Adipose tissue (tissue), 3 donors: ENCODE data around the gene MAP1LC3B2. TPM values are rescaled to one million over a fixed set of nuclear protein-coding genes. Genes with fewer than 3 reads are reported as not detected.

Experiments used
- H3K27ac ChIP-seq: one replicate; pipeline ENCODE4 v1.5.1; 2013; ENCODE audit warnings: low read depth, low read length
- WGBS, 3 donors: extraction: QIAGEN DNeasy Blood & Tissue Kit; methylation state at CpG; one replicate each; pipeline ENCODE4 v1.1.7; 2013; 5-methylcytosine and 5-hydroxymethylcytosine counted together
- polyA plus RNA-seq, 3 donors: library from polyadenylated mRNA; stranded (reverse); fragments of 200-250 nt; gene quantifications; one replicate each; pipeline ENCODE4 v1.2.3, GENCODE V29; 2013
- donor health status: healthy with polysubstance abuse.
- donor health status: Bipolar disorder and iron deficiency.
- donor health status: healthy.

MAP1LC3B2 gene
- polyA plus RNA-seq, 3 donors, result 0.44 to 1.5 (median 1.1) TPM

GRCh38 chr12:116603546-116604177 lies 44.5 kb downstream of the MAP1LC3B2 start:
- no peak overlapping the region for H3K27ac ChIP-seq
- 78 to 83% (median 81%) methylated on average over 15 of the region's 15 CpGs for WGBS, 3 donors

- 51 to 68% (median 59%) methylated on average over 13 of the region's 13 CpGs for WGBS, 3 donors
- H3K27ac ChIP-seq, result no peak overlapping the region
Measured at GRCh38 chr12:116604178-116604895, 45.2 kb downstream of the MAP1LC3B2 start.

GRCh38 chr12:116604951-116605641 lies 45.9 kb downstream of the MAP1LC3B2 start:
- WGBS, 3 donors, result 37 to 83% (median 39%) methylated on average over 22 of the region's 22 CpGs

GRCh38 chr12:116606397-116606796 lies 47.2 kb downstream of the MAP1LC3B2 start:
- WGBS, 3 donors, result 44 to 82% (median 79%) methylated on average over 4 of the region's 4 CpGs
- H3K27ac ChIP-seq, result no peak overlapping the region

More at GRCh38 chr12:116604951-116605641, 45.9 kb downstream of the MAP1LC3B2 start:
- H3K27ac ChIP-seq, result no peak overlapping the region

GRCh38 chr12:116607039-116607438 lies 47.9 kb downstream of the MAP1LC3B2 start:
- 96 to 98% (median 97%) methylated on average over 6 of the region's 6 CpGs for WGBS, 3 donors
- no peak overlapping the region for H3K27ac ChIP-seq

- 65 to 88% (median 71%) methylated on average over 8 of the region's 8 CpGs for WGBS, 3 donors
- H3K27ac ChIP-seq, result no peak overlapping the region
Measured at GRCh38 chr12:116609319-116610114, 50.3 kb downstream of the MAP1LC3B2 start.

- H3K27ac ChIP-seq, result no peak overlapping the region
- WGBS, 3 donors, result 53 to 67% (median 61%) methylated on average over 11 of the region's 11 CpGs
Measured at GRCh38 chr12:116610971-116611541, 51.9 kb downstream of the MAP1LC3B2 start.

- 77 to 97% (median 88%) methylated on average over 6 of the region's 6 CpGs for WGBS, 3 donors
- no peak overlapping the region for H3K27ac ChIP-seq
Measured at GRCh38 chr12:116612436-116612835, 53.3 kb downstream of the MAP1LC3B2 start.

GRCh38 chr12:116613256-116613655 lies 54.1 kb downstream of the MAP1LC3B2 start:
- H3K27ac ChIP-seq, result no peak overlapping the region

GRCh38 chr12:116614194-116614915 lies 55.2 kb downstream of the MAP1LC3B2 start:
- no peak overlapping the region for H3K27ac ChIP-seq
- WGBS, 3 donors, result 77 to 86% (median 85%) methylated on average over 11 of the region's 11 CpGs

More at GRCh38 chr12:116613256-116613655, 54.1 kb downstream of the MAP1LC3B2 start:
- WGBS, 3 donors, result 84 to 88% (median 86%) methylated on average over 8 of the region's 8 CpGs

GRCh38 chr12:116615141-116615861 lies 56.1 kb downstream of the MAP1LC3B2 start:
- H3K27ac ChIP-seq, result no peak overlapping the region
- 69 to 77% (median 75%) methylated on average over 13 of the region's 13 CpGs for WGBS, 3 donors

- H3K27ac ChIP-seq, result no peak overlapping the region
- 80 to 89% (median 81%) methylated on average over 12 of the region's 12 CpGs for WGBS, 3 donors
Measured at GRCh38 chr12:116616536-116617248, 57.5 kb downstream of the MAP1LC3B2 start.

GRCh38 chr12:116619246-116619645 lies 60.1 kb downstream of the MAP1LC3B2 start:
- no peak overlapping the region for H3K27ac ChIP-seq
- 44 to 88% (median 66%) methylated on average over 3 of the region's 3 CpGs for WGBS, 3 donors

- H3K27ac ChIP-seq, result no peak overlapping the region
- 71 to 83% (median 79%) methylated on average over 3 of the region's 3 CpGs for WGBS, 3 donors
Measured at GRCh38 chr12:116620124-116620491, 60.9 kb downstream of the MAP1LC3B2 start.

GRCh38 chr12:116620492-116621191 lies 61.5 kb downstream of the MAP1LC3B2 start:
- H3K27ac ChIP-seq, result no peak overlapping the region
- 67 to 79% (median 71%) methylated on average over 16 of the region's 16 CpGs for WGBS, 3 donors

GRCh38 chr12:116621194-116621593 lies 62.0 kb downstream of the MAP1LC3B2 start:
- WGBS, 3 donors, result 86 to 91% (median 89%) methylated on average over 4 of the region's 4 CpGs
- no peak overlapping the region for H3K27ac ChIP-seq
